GM12878 (cell line): ENCODE results near the gene SORCS2. TPM values are rescaled to one million over a fixed set of nuclear protein-coding genes. Genes with fewer than 3 reads are reported as not detected.

Experiments used
- ATAC-seq: fragments of 200-7000 bp; cut with Tn5 transposase; 3 replicates; pipeline ENCODE4 v1.9.1; 2020; ENCODE audit warnings: mild to moderate bottlenecking, moderate library complexity
- BruUV-seq: library from RNA; stranded (reverse); fragments of 400-500 nt; replicated peaks from 2 replicates; lab custom pipeline; 2021; lab: Mats Ljungman, UMichigan
- CTCF ChIA-PET: fragments of 300-600 bp; sonication (Branson Sonifier 250); formaldehyde crosslinking; extraction: SDS; loops from one replicate; lab custom pipeline; 2021; ENCODE audit warnings: inconsistent platforms; lab: Yijun Ruan, JAX
- POLR2A ChIA-PET: fragments of 350-600 bp; formaldehyde crosslinking; extraction: SDS; loops from one replicate; lab custom pipeline; 2021; ENCODE audit warnings: inconsistent platforms; lab: Charles Lee
- RAD21 ChIA-PET: fragments of 300-600 bp; sonication (Branson Sonifier 250); formaldehyde crosslinking; loops from one replicate; lab custom pipeline; 2023; ENCODE audit warnings: antibody characterized with exemption; ENCODE audit not compliant: unreplicated experiment; lab: Charles Lee
- SMC1A ChIA-PET: fragments of 300-600 bp; sonication (Branson Sonifier 250); formaldehyde crosslinking; loops from one replicate; lab custom pipeline; 2023; ENCODE audit not compliant: unreplicated experiment, uncharacterized antibody; lab: Charles Lee
- DNase-seq: peaks from one replicate; pipeline ENCODE4 v3.0.0-alpha.2; 2011; ENCODE audit warnings: low read depth, low spot score
- FAIRE-seq: peaks from 3 replicates; lab custom pipeline; 2011; peaks lifted over from hg19 to GRCh38; lab: Jason Lieb, UNC
- H2AFZ ChIP-seq: 2 replicates; pipeline ENCODE4 v1.6.0; 2011; ENCODE audit warnings: low read depth, low read length, control low read depth; ENCODE audit not compliant: control insufficient read depth
- H3K27ac ChIP-seq: 2 replicates; pipeline ENCODE4 v1.5.1; 2011; ENCODE audit warnings: control low read depth; ENCODE audit not compliant: control insufficient read depth, insufficient read depth
- H3K27me3 ChIP-seq, 2 experiments: replicated peaks in 1 of 2; 2 replicates each; pipeline versions ENCODE4 v1.6.0 to v1.6.1; 2011; ENCODE audit warnings: low read length in 1 of 2; ENCODE audit not compliant: control insufficient read depth in 2 of 2, insufficient read depth in 2 of 2
- H3K36me3 ChIP-seq, 2 experiments: 2 replicates each; pipeline ENCODE4 v1.5.1; 2011; ENCODE audit warnings: low read length in 1 of 2; ENCODE audit not compliant: control insufficient read depth in 2 of 2, insufficient read depth in 2 of 2
- H3K4me1 ChIP-seq: 2 replicates; pipeline ENCODE4 v1.6.1; 2011; ENCODE audit warnings: mild to moderate bottlenecking, low read length, moderate library complexity, mixed read lengths; ENCODE audit not compliant: control insufficient read depth, insufficient read depth
- H3K4me2 ChIP-seq: 2 replicates; pipeline ENCODE4 v1.6.0; 2011; ENCODE audit warnings: control low read depth; ENCODE audit not compliant: control insufficient read depth, insufficient read depth
- H3K4me3 ChIP-seq: fragments of 200-600 bp; sonication (generic); 2 replicates; pipeline ENCODE4 v1.5.1; 2016
- H3K79me2 ChIP-seq: 2 replicates; pipeline ENCODE4 v1.6.0; 2011; ENCODE audit warnings: low read length; ENCODE audit not compliant: control insufficient read depth, insufficient read depth
- H3K9ac ChIP-seq: 2 replicates; pipeline ENCODE4 v1.8.0; 2011; ENCODE audit warnings: low read length, control low read depth, mixed read lengths; ENCODE audit not compliant: control insufficient read depth, insufficient read depth
- H3K9me3 ChIP-seq: replicated peaks from 3 replicates; pipeline ENCODE4 v1.5.1; 2011; ENCODE audit warnings: mild to moderate bottlenecking, low read length; ENCODE audit not compliant: control insufficient read depth, insufficient read depth
- H4K20me1 ChIP-seq: 2 replicates; pipeline ENCODE4 v1.6.0; 2011; ENCODE audit not compliant: control insufficient read depth, insufficient read depth
- NFYB ChIP-seq: IDR thresholded peaks from 2 replicates; pipeline ENCODE4 v1.6.1; 2011; ENCODE audit warnings: low read depth, mild to moderate bottlenecking, low read length, improper control_type of control experiment, moderate library complexity; ENCODE audit not compliant: insufficient read depth
- NKRF ChIP-seq: fragments of 450-650 bp; conservative IDR thresholded peaks from 2 replicates; pipeline ENCODE4 v1.6.1; 2017; ENCODE audit warnings: mild to moderate bottlenecking, moderate library complexity
- SMAD1 ChIP-seq: fragments of 450-650 bp; IDR thresholded peaks from 2 replicates; pipeline ENCODE4 v1.6.1; 2018; ENCODE audit warnings: mild to moderate bottlenecking, low read depth; ENCODE audit not compliant: partially characterized antibody
- WGBS: methylation state at CpG from one replicate; pipeline ENCODE4 v1.1.6; 2016; ENCODE audit warnings: low lambda C conversion rate; ENCODE audit not compliant: insufficient replicate concordance, insufficient coverage; ENCODE audit errors: missing lambda C conversion rate; 5-methylcytosine and 5-hydroxymethylcytosine counted together
- in situ Hi-C: fragments of 300-500 bp; cut with MboI; formaldehyde crosslinking; loops from 9 replicates; pipeline ENCODE4 v1.14.3; 2018; ENCODE audit warnings: mixed read lengths
- intact Hi-C: fragments of 100-400 bp; cut with micrococcal nuclease; formaldehyde crosslinking; loops from one replicate; pipeline ENCODE4 v1.14.2; 2022; ENCODE audit not compliant: unreplicated experiment
- polyA plus RNA-seq, 11 experiments: library from polyadenylated mRNA; depleted of rRNA in 4 of 11; unstranded in 6 of 11; stranded (reverse) in 5 of 11; fragments of >200 nt; fragmentation: Nextera tagmentation in 4 of 11; fragmentation: Illumina TruSeq in 1 of 11; extraction: Ambion mirVana in 4 of 11; extraction: Trizol in 1 of 11; gene quantifications; 1 replicate in 1 of 11; 2 replicates in 10 of 11; pipeline versions ENCODE4 v1.2.1 to v1.2.3, GENCODE V29; 2011 to 2016; ENCODE audit warnings: inconsistent platforms in 2 of 11, missing spikeins in 2 of 11, low read depth in 1 of 11
- total RNA-seq, 4 experiments: library from RNA; depleted of rRNA in 3 of 4; stranded (reverse); fragments of >200 nt in 3 of 4; fragmentation: Illumina TruSeq in 1 of 4; extraction: Trizol in 1 of 4; gene quantifications; 2 replicates each; pipeline versions ENCODE4 v1.2.1 to v1.2.3, GENCODE V29; 2013 to 2021

SORCS2 gene
- total and polyA plus RNA-seq, 10 of the 15 experiments (the other 5 are each of a cell fraction or from before 2014, with no cell fraction given), result 0.01 to 0.15 (median 0.05) TPM; not detected in 5

- SMC1A ChIA-PET, result no interaction called here
- intact Hi-C loops, result no loop called here
Observed at GRCh38 chr4:7774301-7775294, 582.3 kb downstream of the SORCS2 start.

More at GRCh38 chr4:7774301-7775294, 582.3 kb downstream of the SORCS2 start:
- Histone ChIP-seq H2AFZ (no peak overlapping the region), H3K4me1 (peaks cover 29% of the 10 kb centered on the region), H3K9ac (no peak overlapping the region), H3K4me3 (no peak overlapping the region), H4K20me1 (no peaks in the 10 kb centered on the region), H3K27ac (no peak overlapping the region), H3K9me3 (no peaks in the 10 kb centered on the region), H3K27me3 (peaks cover 0 to 3% of the 10 kb centered on the region in 2 experiments; a peak in 2 of 4 replicates), H3K79me2 (no peaks in the 10 kb centered on the region), H3K36me3 (no peaks in the 10 kb centered on the region), H3K4me2 (no peak overlapping the region)
- TF ChIP-seq NFYB (no peak), NKRF (no peak), SMAD1 (no peak)
- ATAC-seq, result no peak
- DNase-seq, result no peak
- in situ Hi-C loops, result loop anchor here (10.0 kb wide), 1 partner anchor 1580 kb away; no protein-coding TSS in a partner anchor
- RAD21 ChIA-PET, result no interaction called here
- FAIRE-seq, result no peak
- no TSS peak for BruUV-seq
- POLR2A ChIA-PET, result no interaction called here
- CTCF ChIA-PET, result no interaction called here
- 68% methylated on average over 22 of the region's 22 CpGs for WGBS
